Calu3 (cell line): ENCODE data around the gene PDLIM5. TPM values are rescaled to one million over a fixed set of nuclear protein-coding genes. Genes with fewer than 3 reads are reported as not detected.
"Not testable (repeated sequence)": the region's sequence is repeated elsewhere in the genome, so short reads cannot be mapped to it uniquely, and the experiment has no call there.

Experiments used
- BruUV-seq: library from RNA; stranded (reverse); fragments of 400-500 nt; replicated peaks from 2 replicates; lab custom pipeline; 2021; lab: Mats Ljungman, UMichigan
- CTCF ChIA-PET: fragments of 300-600 bp; sonication (Branson Sonifier 250); formaldehyde crosslinking; loops from one replicate; lab custom pipeline; 2022; ENCODE audit warnings: antibody characterized with exemption; lab: Charles Lee
- DNase-seq: peaks from one replicate; pipeline ENCODE4 v3.0.0; 2022
- H3K27ac Mint-ChIP-seq: one replicate; pipeline ENCODE4 v1.8.0; 2022; ENCODE audit warnings: mixed read lengths; ENCODE audit not compliant: unreplicated experiment
- H3K27me3 Mint-ChIP-seq: one replicate; pipeline ENCODE4 v1.8.0; 2022; ENCODE audit warnings: mixed read lengths; ENCODE audit not compliant: unreplicated experiment
- H3K36me3 Mint-ChIP-seq: one replicate; pipeline ENCODE4 v1.8.0; 2022; ENCODE audit warnings: mild to moderate bottlenecking, moderate library complexity, mixed read lengths; ENCODE audit not compliant: insufficient read depth, unreplicated experiment
- H3K4me1 Mint-ChIP-seq: one replicate; pipeline ENCODE4 v1.8.0; 2022; ENCODE audit warnings: mild to moderate bottlenecking, low read depth, mixed read lengths; ENCODE audit not compliant: unreplicated experiment
- H3K4me3 Mint-ChIP-seq: one replicate; pipeline ENCODE4 v1.8.0; 2022; ENCODE audit warnings: mild to moderate bottlenecking, low read depth, moderate library complexity, mixed read lengths; ENCODE audit not compliant: unreplicated experiment
- H3K9me3 Mint-ChIP-seq: one replicate; pipeline ENCODE4 v1.8.0; 2022; ENCODE audit warnings: low read depth, mixed read lengths; ENCODE audit not compliant: unreplicated experiment
- intact Hi-C: fragments of 100-400 bp; cut with micrococcal nuclease; formaldehyde crosslinking; loops from one replicate; pipeline ENCODE4 v1.10.0; 2022; ENCODE audit not compliant: unreplicated experiment
- total RNA-seq: library from RNA; stranded (reverse); gene quantifications from 2 replicates; pipeline ENCODE4 v1.2.3, GENCODE V29; 2022
- TF ChIP-seq, protein P1 (sequence below): fragments of 200-600 bp; IDR thresholded peaks from one replicate; pipeline ENCODE4 v1.8.0; 2022; ENCODE audit warnings: antibody characterized with exemption; ENCODE audit not compliant: unreplicated experiment

Gene PDLIM5
- total RNA-seq, 1 experiment from 2014 or later: 122 TPM

DNA sequence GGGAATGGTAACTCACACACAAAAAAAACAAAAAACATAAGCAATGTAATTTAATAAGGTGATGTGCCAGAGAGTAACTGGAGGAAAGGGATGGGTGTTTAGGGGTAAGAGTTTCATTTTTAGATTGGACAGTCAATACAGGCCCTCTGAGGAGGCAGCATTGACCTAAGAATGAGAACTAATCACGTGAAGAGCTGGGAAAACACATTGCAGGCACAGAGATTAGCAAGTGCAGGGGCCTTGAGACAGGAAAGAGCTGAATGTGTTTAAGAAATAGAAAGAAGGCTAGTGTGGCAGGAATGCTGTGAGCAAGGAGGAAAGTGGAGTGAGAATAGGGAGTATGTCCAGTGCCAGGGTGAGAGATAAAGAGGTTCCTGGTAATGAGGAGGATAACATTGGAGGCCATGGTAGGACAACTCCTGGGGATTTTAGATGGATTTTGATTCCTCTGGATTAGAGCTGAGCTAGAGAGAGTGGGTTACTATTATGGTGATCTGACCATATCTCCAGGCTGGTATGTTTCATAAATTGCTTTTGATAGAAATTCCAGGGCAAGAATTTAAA lies 17.6 kb downstream of the PDLIM5 start:
- Mint-ChIP-seq H3K27ac (peak overlapping the region; percentile 60), H3K27me3 (no peaks in the 10 kb centered on the region), H3K4me1 (peaks cover 55% of the 10 kb centered on the region), H3K9me3 (no peaks in the 10 kb centered on the region), H3K36me3 (peaks cover 17% of the 10 kb centered on the region), H3K4me3 (peak overlapping the region; percentile 16)
- intact Hi-C loops: no loop called here
- BruUV-seq: no TSS peak
- CTCF ChIA-PET: no interaction called here
- TF ChIP-seq, protein P1, sequence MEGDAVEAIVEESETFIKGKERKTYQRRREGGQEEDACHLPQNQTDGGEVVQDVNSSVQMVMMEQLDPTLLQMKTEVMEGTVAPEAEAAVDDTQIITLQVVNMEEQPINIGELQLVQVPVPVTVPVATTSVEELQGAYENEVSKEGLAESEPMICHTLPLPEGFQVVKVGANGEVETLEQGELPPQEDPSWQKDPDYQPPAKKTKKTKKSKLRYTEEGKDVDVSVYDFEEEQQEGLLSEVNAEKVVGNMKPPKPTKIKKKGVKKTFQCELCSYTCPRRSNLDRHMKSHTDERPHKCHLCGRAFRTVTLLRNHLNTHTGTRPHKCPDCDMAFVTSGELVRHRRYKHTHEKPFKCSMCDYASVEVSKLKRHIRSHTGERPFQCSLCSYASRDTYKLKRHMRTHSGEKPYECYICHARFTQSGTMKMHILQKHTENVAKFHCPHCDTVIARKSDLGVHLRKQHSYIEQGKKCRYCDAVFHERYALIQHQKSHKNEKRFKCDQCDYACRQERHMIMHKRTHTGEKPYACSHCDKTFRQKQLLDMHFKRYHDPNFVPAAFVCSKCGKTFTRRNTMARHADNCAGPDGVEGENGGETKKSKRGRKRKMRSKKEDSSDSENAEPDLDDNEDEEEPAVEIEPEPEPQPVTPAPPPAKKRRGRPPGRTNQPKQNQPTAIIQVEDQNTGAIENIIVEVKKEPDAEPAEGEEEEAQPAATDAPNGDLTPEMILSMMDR: no peak
- DNase-seq: no peak

DNA sequence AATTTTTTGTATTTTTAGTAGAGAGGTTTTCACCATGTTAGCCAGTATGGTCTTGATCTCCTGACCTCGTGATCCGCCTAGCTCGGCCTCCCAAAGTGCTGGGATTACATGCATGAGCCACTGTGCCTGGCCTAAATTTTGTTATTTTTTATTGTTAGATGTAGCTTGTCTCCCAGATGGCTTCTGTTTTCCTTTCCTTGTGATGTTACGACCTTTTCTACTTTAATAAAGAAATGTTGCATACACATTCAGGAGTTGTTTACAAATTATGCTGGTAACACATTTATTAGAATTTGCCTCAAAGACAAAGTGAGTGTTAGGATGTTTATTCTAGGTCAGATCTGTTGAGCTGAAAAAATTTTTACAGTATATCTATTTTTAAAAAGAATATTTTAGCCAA lies 18.4 kb downstream of the PDLIM5 start:
- CTCF ChIA-PET: no interaction called here
- TF ChIP-seq, protein P1: no peak
- intact Hi-C loops: loop anchor here (5.0 kb wide), 1 partner anchor 62 kb away; no protein-coding TSS in a partner anchor
- no peaks in the 10 kb centered on the region for H3K9me3 Mint-ChIP-seq
- peaks cover 17% of the 10 kb centered on the region for H3K36me3 Mint-ChIP-seq
- no peak for DNase-seq
- H3K4me3 Mint-ChIP-seq: no peak overlapping the region
- BruUV-seq: no TSS peak
- H3K27ac Mint-ChIP-seq: no peak overlapping the region
- peaks cover 54% of the 10 kb centered on the region for H3K4me1 Mint-ChIP-seq
- H3K27me3 Mint-ChIP-seq: no peaks in the 10 kb centered on the region

GRCh38 chr4:94470782-94471181 lies 19.0 kb downstream of the PDLIM5 start:
- H3K4me3 Mint-ChIP-seq, H3K27ac Mint-ChIP-seq, BruUV-seq, H3K27me3 Mint-ChIP-seq, CTCF ChIA-PET, DNase-seq, H3K9me3 Mint-ChIP-seq: not testable (repeated sequence)
- peaks cover 17% of the 10 kb centered on the region for H3K36me3 Mint-ChIP-seq
- intact Hi-C loops: loop anchor here (5.0 kb wide), 1 partner anchor 62 kb away; no protein-coding TSS in a partner anchor
- H3K4me1 Mint-ChIP-seq: peaks cover 49% of the 10 kb centered on the region

GRCh38 chr4:94472056-94472826 lies 20.5 kb downstream of the PDLIM5 start:
- intact Hi-C loops: loop anchor here (5.0 kb wide), 1 partner anchor 60 kb away; no protein-coding TSS in a partner anchor
- no peak for DNase-seq
- no peaks in the 10 kb centered on the region for H3K27me3 Mint-ChIP-seq

More at GRCh38 chr4:94472056-94472826, 20.5 kb downstream of the PDLIM5 start:
- Mint-ChIP-seq H3K27ac (peak overlapping the region; percentile 60), H3K36me3 (peaks cover 17% of the 10 kb centered on the region), H3K4me1 (peaks cover 44% of the 10 kb centered on the region), H3K9me3 (no peaks in the 10 kb centered on the region), H3K4me3 (peak overlapping the region; percentile 57)
- TF ChIP-seq, protein P1: no peak
- CTCF ChIA-PET: no interaction called here
- no TSS peak for BruUV-seq
